Measurements from ENCODE around the gene DNPH1.

- TF ChIP-seq CTCF (IDR thresholded peaks at IDR 0.05 in 4 of 5, conservative IDR thresholded peaks at IDR 0.05 in 1 of 5) (no peak), POLR2A (IDR thresholded peaks at IDR 0.05) (no peak)
Measured at GRCh38 chr6:43231735-43232450, 2.6 kb upstream of the DNPH1 start.
